HCT116 (cell line): ENCODE results near the gene HDLBP. TPM values are rescaled to one million over a fixed set of nuclear protein-coding genes. Genes with fewer than 3 reads are reported as not detected.

Experiments used
- ATAC-seq: fragments of 200-7000 bp; cut with Tn5 transposase; 2 replicates; pipeline ENCODE4 v1.9.1; 2020; ENCODE audit warnings: mild to moderate bottlenecking, moderate library complexity
- BruUV-seq: library from RNA; stranded (reverse); fragments of 400-500 nt; replicated peaks from 2 replicates; lab custom pipeline; 2021; lab: Mats Ljungman, UMichigan
- CTCF ChIA-PET: fragments of 300-600 bp; sonication (Branson Sonifier 250); formaldehyde crosslinking; loops from one replicate; lab custom pipeline; 2021; ENCODE audit warnings: antibody characterized with exemption; lab: Charles Lee
- POLR2A ChIA-PET: fragments of 300-600, 350-600 bp; sonication (Branson Sonifier 250); formaldehyde crosslinking; loops from one replicate; lab custom pipeline; 2021; ENCODE audit warnings: antibody characterized with exemption; lab: Charles Lee
- RAD21 ChIA-PET, 2 experiments: fragments of 300-600 bp; sonication (Branson Sonifier 250); formaldehyde crosslinking; loops; one replicate each; lab custom pipeline; 2023; ENCODE audit warnings: low total read pairs in 2 of 2; ENCODE audit not compliant: uncharacterized antibody in 2 of 2, unreplicated experiment in 2 of 2, low non-redundant PET in 1 of 2; lab: Charles Lee
- DNase-seq: peaks from one replicate; pipeline ENCODE4 v3.0.0-alpha.2; 2010; ENCODE audit warnings: low read depth, low spot score
- H2AFZ ChIP-seq: fragments of 200-600 bp; shearing (Covaris generic), sonication (generic); 2 replicates; pipeline ENCODE4 v1.6.1; 2017; ENCODE audit warnings: low read depth, mixed run types, mixed read lengths, antibody characterized with exemption, low read length; ENCODE audit not compliant: poor library complexity, severe bottlenecking
- H3K27ac ChIP-seq: 2 replicates; pipeline ENCODE4 v1.5.1; 2012; ENCODE audit warnings: low read depth, low read length
- H3K27me3 ChIP-seq: fragments of 200-600 bp; sonication (generic); 2 replicates; pipeline ENCODE4 v1.6.1; 2016; ENCODE audit warnings: mixed run types, low read length, mixed read lengths; ENCODE audit not compliant: insufficient read depth
- H3K36me3 ChIP-seq, 2 experiments: fragments of 200-500 bp in 1 of 2; fragments of 200-600 bp in 1 of 2; sonication (Bioruptor generic) in 1 of 2; sonication (generic) in 1 of 2; 2 replicates each; pipeline versions ENCODE4 v1.5.1 to v1.6.1; 2014 to 2016; ENCODE audit warnings: low read length in 2 of 2, inconsistent platforms in 1 of 2, mixed read lengths in 1 of 2, mixed run types in 1 of 2; ENCODE audit not compliant: insufficient read depth in 2 of 2, control insufficient read depth in 1 of 2
- H3K4me1 ChIP-seq, 2 experiments: fragments of 200-600 bp in 1 of 2; sonication (generic) in 1 of 2; 2 replicates each; pipeline versions ENCODE4 v1.5.1 to v1.6.1; 2012 to 2017; ENCODE audit warnings: low read length in 2 of 2, inconsistent platforms in 1 of 2, mild to moderate bottlenecking in 1 of 2, mixed read lengths in 1 of 2, mixed run types in 1 of 2, moderate library complexity in 1 of 2; ENCODE audit not compliant: insufficient read depth in 2 of 2, control insufficient read depth in 1 of 2
- H3K4me2 ChIP-seq: fragments of 200-600 bp; sonication (generic); 2 replicates; pipeline ENCODE4 v1.6.1; 2017; ENCODE audit warnings: mixed run types, low read length, mixed read lengths
- H3K4me3 ChIP-seq, 2 experiments: fragments of 200-600 bp in 1 of 2; sonication (generic) in 1 of 2; replicated peaks in 1 of 2; 2 replicates each; pipeline ENCODE4 v1.5.1; 2011 to 2016; ENCODE audit warnings: low read length in 2 of 2, control low read depth in 1 of 2, low read depth in 1 of 2, mild to moderate bottlenecking in 1 of 2, mixed read lengths in 1 of 2, mixed run types in 1 of 2
- H3K79me2 ChIP-seq: fragments of 200-600 bp; sonication (generic); 2 replicates; pipeline ENCODE4 v1.6.1; 2017; ENCODE audit warnings: mild to moderate bottlenecking, mixed run types, low read length, moderate library complexity, mixed read lengths; ENCODE audit not compliant: insufficient read depth
- H3K9ac ChIP-seq: fragments of 200-600 bp; sonication (generic); 2 replicates; pipeline ENCODE4 v1.6.1; 2016; ENCODE audit warnings: low read length, mixed read lengths
- H3K9me2 ChIP-seq: fragments of 200-600 bp; sonication (generic), shearing (Covaris generic); 2 replicates; pipeline ENCODE4 v1.6.1; 2017; ENCODE audit warnings: mixed run types, mild to moderate bottlenecking, moderate library complexity; ENCODE audit not compliant: insufficient read depth
- H3K9me3 ChIP-seq, 2 experiments: fragments of 200-500 bp in 1 of 2; fragments of 200-600 bp in 1 of 2; sonication (Bioruptor generic) in 1 of 2; sonication (generic) in 1 of 2; 2 replicates each; pipeline ENCODE4 v1.6.1; 2014 to 2017; ENCODE audit warnings: low read length in 2 of 2, mixed read lengths in 2 of 2, inconsistent platforms in 1 of 2, low read depth in 1 of 2, mild to moderate bottlenecking in 1 of 2, mixed run types in 1 of 2, moderate library complexity in 1 of 2; ENCODE audit not compliant: control insufficient read depth in 1 of 2, insufficient read depth in 1 of 2
- H4K20me1 ChIP-seq: fragments of 200-600 bp; sonication (generic), shearing (Covaris generic); 2 replicates; pipeline ENCODE4 v1.6.1; 2017; ENCODE audit warnings: mixed run types, mild to moderate bottlenecking, moderate library complexity; ENCODE audit not compliant: insufficient read depth
- ELF1 ChIP-seq: IDR thresholded peaks from 2 replicates; pipeline ENCODE4 v1.6.1; 2012; ENCODE audit warnings: low read depth, borderline replicate concordance
- FOSL1 ChIP-seq: IDR thresholded peaks from 2 replicates; pipeline ENCODE4 v1.6.1; 2012; ENCODE audit warnings: low read depth
- JUND ChIP-seq: IDR thresholded peaks from 2 replicates; pipeline ENCODE4 v1.6.1; 2012
- MAX ChIP-seq: IDR thresholded peaks from 2 replicates; pipeline ENCODE4 v1.6.1; 2012
- POLR2A ChIP-seq: IDR thresholded peaks from 2 replicates; pipeline ENCODE4 v1.7.0; 2011; ENCODE audit warnings: borderline replicate concordance; ENCODE audit not compliant: insufficient read depth, insufficient read length; ENCODE audit errors: extremely low read depth
- POLR2AphosphoS5 ChIP-seq: IDR thresholded peaks from 2 replicates; pipeline ENCODE4 v1.6.1; 2011; ENCODE audit warnings: mild to moderate bottlenecking, low read depth, low read length, moderate library complexity
- RAD21 ChIP-seq: IDR thresholded peaks from 2 replicates; pipeline ENCODE4 v1.6.1; 2012; ENCODE audit warnings: low read depth, mild to moderate bottlenecking
- REST ChIP-seq: IDR thresholded peaks from 2 replicates; pipeline ENCODE4 v1.6.1; 2012; ENCODE audit warnings: low read depth
- SIN3A ChIP-seq: IDR thresholded peaks from 2 replicates; pipeline ENCODE4 v1.6.1; 2012; ENCODE audit warnings: low read depth
- SP1 ChIP-seq: IDR thresholded peaks from 2 replicates; pipeline ENCODE4 v1.6.1; 2012; ENCODE audit warnings: low read depth
- SRF ChIP-seq: IDR thresholded peaks from 2 replicates; pipeline ENCODE4 v1.6.1; 2012; ENCODE audit warnings: low read depth
- TCF7L2 ChIP-seq: IDR thresholded peaks from 2 replicates; pipeline ENCODE4 v1.7.0; 2011; ENCODE audit warnings: borderline replicate concordance, inconsistent platforms; ENCODE audit not compliant: insufficient read depth, insufficient read length; ENCODE audit errors: extremely low read depth
- ZBTB33 ChIP-seq: IDR thresholded peaks from 2 replicates; pipeline ENCODE4 v1.6.1; 2011; ENCODE audit warnings: mild to moderate bottlenecking, low read length, moderate library complexity; ENCODE audit not compliant: insufficient replicate concordance; ENCODE audit errors: extremely low read depth
- ZFX ChIP-seq: fragments of 450-650 bp; IDR thresholded peaks from 2 replicates; pipeline ENCODE4 v1.6.1; 2017
- ZNF274 ChIP-seq: fragments of 200-500 bp; sonication (Bioruptor generic); IDR thresholded peaks from 2 replicates; pipeline ENCODE4 v1.6.1; 2014; ENCODE audit warnings: mild to moderate bottlenecking, low read depth, low read length, inconsistent platforms
- intact Hi-C: fragments of 100-400 bp; cut with micrococcal nuclease; formaldehyde crosslinking; loops from 2 replicates; pipeline ENCODE4 v1.10.0; 2022
- total RNA-seq: library from RNA; stranded (reverse); gene quantifications from one replicate; pipeline ENCODE4 v1.2.1, GENCODE V29; 2021; ENCODE audit not compliant: unreplicated experiment

Gene HDLBP
- total RNA-seq, 1 experiment from 2014 or later = 462 TPM

GRCh38 chr2:241354668-241355658, 39.5 kb upstream of the HDLBP start:
- Histone ChIP-seq H3K27ac (peak overlapping the region; percentile 57), H4K20me1 (peaks cover 3% of the 10 kb centered on the region; the same call in 1 of the 2 replicates), H3K9me3 (no peaks in the 10 kb centered on the region), H3K4me3 (peak overlapping the region; percentile 6 to 47; a peak in 2 of 4 replicates), H3K4me2 (peak overlapping the region; percentile 78), H3K9ac (peak overlapping the region; percentile 66), H3K79me2 (peaks cover 40% of the 10 kb centered on the region), H2AFZ (no peak overlapping the region), H3K4me1 (peaks cover 17 to 22% of the 10 kb centered on the region in 2 experiments), H3K9me2 (no peaks in the 10 kb centered on the region), H3K36me3 (peaks cover 17 to 36% of the 10 kb centered on the region in 2 experiments; a peak in 3 of 4 replicates), H3K27me3 (no peaks in the 10 kb centered on the region)
- intact Hi-C loops = loop anchor here (2.0 to 5.0 kb wide), 6 partner anchors 40 to 527 kb away; partner anchors contain the start of genes ATG4B, BOK, HDLBP and ING5
- TF ChIP-seq FOSL1 (no peak), SIN3A (no peak), POLR2A (no peak), SRF (no peak), ELF1 (no peak), POLR2AphosphoS5 (peak; percentile 47), JUND (no peak), MAX (peak; percentile 41), ZNF274 (no peak), TCF7L2 (no peak), ZFX (no peak), REST (no peak), ZBTB33 (no peak), SP1 (0 out of 2 replicates have a peak, but pooled peaks have one; percentile 13), RAD21 (peak; percentile 26; the same call in 1 of the 2 replicates)
- POLR2A ChIA-PET = no interaction called here
- BruUV-seq = no TSS peak
- ATAC-seq (peak; percentile 85), DNase-seq (peak; percentile 81)
- RAD21 ChIA-PET = no interaction called here
- CTCF ChIA-PET = no interaction called here
